ENCODE measurements around the gene WDR5B.
"Not testable (repeated sequence)": the region's sequence is repeated elsewhere in the genome, so short reads cannot be mapped to it uniquely, and the experiment has no call there.

Gene WDR5B

DNA sequence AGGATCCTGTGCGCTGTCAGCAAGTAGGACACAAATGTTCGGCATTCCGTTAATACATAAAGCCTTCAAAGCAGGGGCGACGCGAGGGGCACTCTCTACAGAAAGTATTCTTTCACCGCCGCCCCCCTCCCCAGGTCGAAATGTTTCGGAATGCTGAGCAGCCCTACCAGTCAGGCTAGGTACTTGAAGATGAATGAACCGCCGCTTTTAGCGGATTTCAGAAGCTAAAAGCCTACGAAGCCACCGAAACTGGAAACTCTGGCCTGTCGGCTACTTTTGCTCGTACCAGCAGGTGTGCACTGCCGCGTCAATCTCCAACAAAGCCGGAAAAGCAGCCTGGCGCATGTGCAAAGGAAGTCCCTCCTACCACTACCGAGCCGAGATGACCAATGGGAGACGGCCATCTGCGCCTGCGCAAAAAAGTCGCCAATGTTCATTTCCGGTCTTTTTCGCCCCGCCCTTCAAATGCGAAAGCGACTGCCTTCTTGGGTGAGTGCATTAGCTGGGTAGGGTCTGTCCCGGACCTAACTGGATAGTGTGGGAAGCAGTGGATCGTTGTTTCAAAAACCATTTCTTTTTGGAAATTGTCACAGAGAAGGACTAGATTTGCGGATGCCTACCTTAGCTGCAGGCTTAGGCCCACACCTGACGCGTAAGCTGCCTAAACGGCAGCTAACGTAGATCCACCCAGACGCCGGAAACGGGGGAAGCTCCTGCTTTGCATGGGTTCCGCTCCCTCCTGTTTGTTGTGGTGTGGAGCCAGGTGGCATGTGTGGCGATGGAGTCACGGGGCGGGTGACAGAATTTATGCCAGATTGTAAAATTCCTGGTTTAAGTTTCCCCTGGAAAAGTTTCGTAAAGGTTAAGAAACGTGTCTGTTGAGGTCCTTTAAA, at the start of gene WDR5B:
TSS of gene WDR5B (minus strand) at position 301 of the 893 bp plus-strand sequence. CDS start 534 bp downstream, outside the sequence.
- DNase-seq = no peak

GRCh38 chr3:122464659-122465058, 48.8 kb upstream of the WDR5B start:
- no peak for DNase-seq

GRCh38 chr3:122462406-122462805, 46.5 kb upstream of the WDR5B start:
- no peak for DNase-seq

- DNase-seq = no peak
Measured at GRCh38 chr3:122461806-122462205, 45.9 kb upstream of the WDR5B start.

DNA sequence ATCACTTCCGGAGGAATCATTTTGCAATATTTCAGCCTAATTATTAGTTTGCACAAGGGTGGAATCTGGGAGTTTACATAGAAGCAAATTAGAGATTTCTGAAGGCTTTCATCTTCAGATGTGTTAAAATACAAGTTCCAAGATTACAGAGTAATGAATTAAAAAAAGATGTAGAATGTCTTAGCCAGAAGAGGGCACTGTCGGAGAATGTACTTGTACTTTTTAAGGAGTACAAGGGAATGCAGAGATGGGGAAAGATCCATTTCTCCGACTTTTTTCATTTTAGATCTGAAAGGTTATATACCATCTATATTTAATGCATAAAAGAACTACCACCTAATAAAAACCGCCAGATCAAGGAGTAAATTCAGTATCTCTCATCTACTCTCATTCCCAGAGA, 43.1 kb upstream of the WDR5B start:
- DNase-seq = peak; percentile 43 to 44

GRCh38 chr3:122457706-122458105, 41.8 kb upstream of the WDR5B start:
- DNase-seq = no peak

- DNase-seq = no peak
Measured at GRCh38 chr3:122456074-122456473, 40.2 kb upstream of the WDR5B start.

DNA sequence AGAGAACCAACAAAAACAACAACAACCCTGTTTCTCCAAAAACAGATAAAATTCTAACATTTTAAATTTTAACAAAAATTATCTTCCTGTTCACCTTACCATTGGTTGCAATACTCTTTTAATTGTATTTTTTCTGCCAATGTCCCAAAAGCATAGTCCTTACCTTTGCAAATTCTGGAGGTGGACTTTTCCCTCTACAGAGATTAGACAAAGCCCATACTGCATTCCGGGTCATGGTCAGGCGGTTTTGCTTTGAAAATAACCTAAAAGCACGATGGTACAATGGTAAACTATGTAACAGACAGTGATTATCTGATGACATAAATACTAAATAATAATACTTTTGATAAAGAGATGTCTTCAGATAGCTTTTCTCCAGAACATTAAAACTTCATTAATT, 35.5 kb upstream of the WDR5B start:
- no peak for DNase-seq

DNA sequence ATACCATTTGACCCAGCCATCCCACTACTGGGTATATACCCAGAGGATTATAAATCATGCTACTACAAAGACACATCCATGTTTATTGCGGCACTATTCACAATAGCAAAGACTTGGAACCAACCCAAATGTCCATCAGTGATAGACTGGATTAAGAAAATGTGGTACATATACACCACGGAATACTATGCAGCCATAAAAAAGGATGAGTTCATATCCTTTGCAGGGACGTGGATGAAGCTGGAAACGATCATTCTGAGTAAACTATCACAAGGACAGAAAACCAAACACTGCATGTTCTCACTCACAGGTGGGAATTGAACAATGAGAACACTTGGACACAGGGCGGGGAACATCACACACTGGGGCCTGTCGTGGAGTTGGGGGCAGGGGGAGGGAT, 32.4 kb upstream of the WDR5B start:
- not testable (repeated sequence) for DNase-seq

GRCh38 chr3:122444491-122444887, 28.6 kb upstream of the WDR5B start:
- not testable (repeated sequence) for DNase-seq

GRCh38 chr3:122443762-122444490, 28.1 kb upstream of the WDR5B start:
- not testable (repeated sequence) for DNase-seq

GRCh38 chr3:122443090-122443489, 27.2 kb upstream of the WDR5B start:
- DNase-seq = no peak

GRCh38 chr3:122435950-122436349, 20.1 kb upstream of the WDR5B start:
- DNase-seq = no peak

DNA sequence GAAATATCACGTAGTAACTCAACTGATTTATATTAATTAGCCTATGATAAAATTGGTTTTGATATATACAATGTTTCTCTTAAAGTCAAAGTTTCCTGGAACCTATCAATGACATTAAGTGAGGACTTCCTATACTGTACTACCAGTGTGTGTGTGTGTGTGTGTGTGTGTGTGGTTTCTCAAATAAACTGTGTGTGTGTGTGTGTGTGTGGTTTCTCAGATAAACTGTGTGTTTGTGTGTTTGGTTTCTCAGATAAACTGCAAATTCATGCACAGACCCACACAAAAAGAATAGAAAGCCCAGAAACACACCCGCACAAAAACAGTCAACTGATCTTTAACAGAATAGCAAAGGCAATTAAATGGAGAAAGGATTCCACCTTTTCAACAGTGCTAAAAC, 14.5 kb upstream of the WDR5B start:
- no peak for DNase-seq

- no peak for DNase-seq
Measured at GRCh38 chr3:122427857-122428471, 12.1 kb upstream of the WDR5B start.

DNA sequence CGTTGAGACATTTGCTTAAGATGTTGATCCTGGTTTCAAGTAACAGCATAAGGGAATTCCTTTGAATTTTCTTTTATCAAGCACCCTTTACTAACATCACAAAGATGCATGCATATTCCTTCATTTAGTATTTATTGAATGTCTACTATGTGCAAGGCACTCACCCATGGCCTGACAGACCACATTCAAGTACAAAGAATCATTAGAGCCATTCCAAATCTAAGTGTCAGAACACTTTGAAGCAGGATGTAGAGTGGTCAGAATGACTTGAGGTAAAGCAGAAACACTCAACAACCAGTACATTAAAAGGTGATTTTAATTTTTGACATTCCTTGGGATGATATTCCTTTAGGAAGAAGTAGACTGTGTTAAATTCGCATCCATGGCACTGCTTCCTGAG, 6.0 kb upstream of the WDR5B start:
- no peak for DNase-seq

- DNase-seq = peak in 1 of 2 experiments; percentile 28
Measured at GRCh38 chr3:122421101-122421500, 5.2 kb upstream of the WDR5B start.

DNA sequence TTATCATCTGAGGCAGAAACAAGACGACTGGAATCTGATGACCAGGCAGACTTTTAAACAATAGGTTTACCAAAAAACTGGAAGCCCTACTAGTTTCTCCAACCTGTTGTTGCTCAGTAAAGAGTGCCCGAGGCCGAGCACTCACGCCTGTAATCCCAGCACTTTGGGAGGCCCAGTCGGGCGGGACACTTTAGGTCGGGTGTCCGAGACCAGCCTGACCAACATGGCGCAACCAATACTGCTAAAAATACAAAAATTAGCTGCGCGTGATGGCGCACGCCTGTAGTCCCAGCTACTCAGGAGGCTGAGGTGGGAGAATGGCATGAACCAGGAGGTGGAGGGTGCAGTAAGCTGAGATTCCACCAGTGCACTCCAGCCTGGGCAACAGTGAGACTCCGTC, 1.1 kb upstream of the WDR5B start:
- no peak for DNase-seq

GRCh38 chr3:122415104-122415744, 638 bp downstream of the WDR5B start:
- no peak for DNase-seq

- no peak for DNase-seq
Measured at GRCh38 chr3:122414391-122414790, 1.5 kb downstream of the WDR5B start.

DNA sequence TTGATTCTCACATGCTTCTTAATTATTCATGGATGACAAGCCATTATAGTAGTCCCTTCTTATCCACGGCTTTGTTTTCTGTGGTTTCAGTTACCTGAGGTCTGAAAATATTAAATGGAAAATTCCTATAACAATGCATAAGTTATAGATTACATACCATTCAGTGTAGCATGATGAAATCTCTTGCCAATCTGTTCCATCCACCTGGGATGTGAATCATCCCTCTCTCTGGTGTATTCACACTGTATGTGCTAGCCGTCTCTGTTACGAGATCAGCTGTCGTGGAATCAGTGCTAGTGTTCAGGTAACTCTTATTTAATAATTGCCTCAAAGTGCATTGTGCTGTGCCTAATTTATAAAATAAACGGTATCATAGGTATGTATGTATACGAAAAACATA, 5.2 kb downstream of the WDR5B start:
- DNase-seq = no peak

GRCh38 chr3:122410111-122410510, 5.8 kb downstream of the WDR5B start:
- DNase-seq = no peak

DNA sequence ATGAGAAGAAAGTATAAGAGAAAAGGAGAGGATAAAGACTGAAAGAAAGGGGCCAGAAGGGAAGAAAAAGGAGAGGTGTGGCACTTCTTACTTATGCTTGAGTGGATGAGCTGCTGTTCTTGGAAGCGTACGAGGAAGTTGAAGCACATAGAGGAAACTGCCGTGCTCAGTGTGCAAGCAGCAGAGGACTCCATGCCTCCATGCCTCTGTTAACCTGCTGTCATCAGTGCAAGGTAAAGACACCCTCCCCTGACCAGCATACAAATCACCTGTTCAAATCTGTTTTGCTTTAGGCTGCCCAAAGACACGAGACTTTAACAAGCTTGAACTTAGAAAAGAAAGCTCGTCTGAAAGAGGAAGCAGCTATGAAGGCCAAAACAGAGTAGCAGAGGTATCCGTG, 6.4 kb downstream of the WDR5B start:
- no peak for DNase-seq

Data from AML-193 (cell line).